GM18508 (cell line): ENCODE data around the gene CNOT3.

Experiments
- ATAC-seq: cut with Tn5 transposase; IDR thresholded peaks from one replicate; pipeline ENCODE4 v1.9.1; 2021; ENCODE audit warnings: moderate number of reproducible peaks; ENCODE audit not compliant: insufficient read depth, unreplicated experiment

The CNOT3 gene

DNA sequence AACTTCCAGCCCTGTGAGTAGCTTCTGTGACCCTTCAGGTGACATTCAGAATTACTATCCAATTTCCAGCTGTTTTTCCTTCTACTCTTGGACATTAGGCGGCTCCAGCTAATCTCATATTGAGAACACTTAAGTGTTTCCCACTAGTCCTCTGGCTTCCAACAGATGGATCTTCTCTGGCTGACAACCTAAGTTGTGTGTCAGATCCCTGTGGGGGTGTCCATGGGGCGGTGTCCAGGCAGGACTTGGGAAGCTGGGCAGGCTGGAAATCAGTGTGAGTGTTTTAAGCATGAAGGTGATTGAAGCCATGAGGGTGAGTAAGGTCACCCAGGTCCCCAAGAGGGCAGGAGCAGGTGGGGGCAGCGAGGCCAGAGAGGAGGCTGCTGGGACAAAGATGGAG is 10.1 kb downstream of the CNOT3 start:
- ATAC-seq: no peak

GRCh38 chr19:54148158-54148557 is 10.6 kb downstream of the CNOT3 start:
- no peak for ATAC-seq

GRCh38 chr19:54149021-54149812 is 11.7 kb downstream of the CNOT3 start:
- ATAC-seq: no peak

DNA sequence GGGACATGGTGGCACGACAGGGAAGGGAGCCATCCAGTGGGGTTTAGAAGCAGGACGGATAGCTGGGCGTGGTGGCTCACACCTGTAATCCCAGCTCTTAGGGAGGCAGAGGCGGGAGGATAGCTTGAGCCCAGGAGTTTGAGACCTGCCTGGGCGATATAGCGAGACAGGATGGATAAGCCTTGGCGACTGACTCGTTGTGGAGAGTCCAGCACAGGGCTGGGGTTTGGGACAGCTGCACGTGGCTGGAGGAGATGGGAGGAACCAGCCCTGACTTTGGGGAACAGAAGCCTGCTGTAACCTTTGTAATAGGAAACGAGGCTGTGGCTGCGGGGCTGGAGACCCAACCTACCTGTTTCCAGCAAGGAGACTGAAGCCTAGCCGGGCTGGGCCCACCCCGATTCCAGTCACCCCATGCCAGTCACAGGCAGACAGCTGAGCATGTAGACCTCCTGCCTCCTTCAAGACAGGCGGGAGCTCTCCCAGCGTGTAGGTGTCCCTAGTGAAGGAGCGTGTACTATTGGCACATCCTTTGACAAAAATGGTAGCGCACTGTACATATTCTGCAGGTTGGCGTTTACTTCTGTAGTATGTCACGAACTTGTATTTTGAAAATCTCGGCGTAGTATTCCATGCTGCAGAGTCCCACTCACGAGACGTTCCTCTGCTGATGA is 13.9 kb downstream of the CNOT3 start:
- ATAC-seq: no peak

GRCh38 chr19:54152267-54152666 is 14.7 kb downstream of the CNOT3 start:
- no peak for ATAC-seq

GRCh38 chr19:54152878-54153524 is 15.4 kb downstream of the CNOT3 start:
- ATAC-seq: no peak

- no peak for ATAC-seq
These were observed 16.3 kb downstream of the CNOT3 start for GRCh38 chr19:54153731-54154326.

DNA sequence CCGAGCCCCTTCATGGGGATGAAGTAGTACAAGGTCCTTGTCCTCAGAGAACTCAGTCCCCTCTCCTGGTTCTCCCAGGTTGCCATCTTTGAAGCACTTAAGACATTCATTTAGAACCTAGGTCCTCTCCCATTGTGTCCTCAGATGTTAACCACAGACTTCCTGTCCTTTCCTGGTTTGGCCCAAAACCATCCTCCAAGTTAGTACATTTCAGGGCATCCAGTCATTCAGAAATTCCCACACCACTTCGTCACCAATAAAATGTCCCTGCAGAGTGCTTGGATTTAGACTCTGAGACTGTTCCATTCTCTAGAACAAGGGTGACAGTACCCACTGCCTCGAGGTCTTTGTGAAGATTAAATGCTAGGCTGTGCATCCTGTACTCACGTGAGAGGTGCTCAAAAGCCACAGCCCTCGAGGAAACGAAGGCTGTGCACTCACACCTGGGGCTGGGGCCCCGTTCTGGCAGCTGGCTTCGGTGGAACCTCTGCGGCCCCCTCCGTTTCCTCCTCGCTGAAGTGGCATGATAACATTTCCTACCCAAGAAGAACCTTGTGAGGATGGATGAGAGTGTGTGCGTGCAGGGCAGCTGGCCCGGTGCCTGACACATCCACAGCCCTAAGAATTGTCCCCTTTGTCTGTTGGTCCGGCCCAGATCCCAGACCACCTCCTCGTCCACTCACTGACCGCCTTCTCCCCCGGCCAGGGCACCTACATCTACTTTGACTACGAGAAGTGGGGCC is 17.2 kb downstream of the CNOT3 start:
- no peak for ATAC-seq

- no peak for ATAC-seq
These were observed 18.1 kb downstream of the CNOT3 start for GRCh38 chr19:54155694-54156093.

- no peak for ATAC-seq
These were observed 18.9 kb downstream of the CNOT3 start for GRCh38 chr19:54156490-54156889.

GRCh38 chr19:54156953-54157352 is 19.4 kb downstream of the CNOT3 start:
- ATAC-seq: no peak

GRCh38 chr19:54158812-54159351 is 21.3 kb downstream of the CNOT3 start:
- ATAC-seq: no peak

DNA sequence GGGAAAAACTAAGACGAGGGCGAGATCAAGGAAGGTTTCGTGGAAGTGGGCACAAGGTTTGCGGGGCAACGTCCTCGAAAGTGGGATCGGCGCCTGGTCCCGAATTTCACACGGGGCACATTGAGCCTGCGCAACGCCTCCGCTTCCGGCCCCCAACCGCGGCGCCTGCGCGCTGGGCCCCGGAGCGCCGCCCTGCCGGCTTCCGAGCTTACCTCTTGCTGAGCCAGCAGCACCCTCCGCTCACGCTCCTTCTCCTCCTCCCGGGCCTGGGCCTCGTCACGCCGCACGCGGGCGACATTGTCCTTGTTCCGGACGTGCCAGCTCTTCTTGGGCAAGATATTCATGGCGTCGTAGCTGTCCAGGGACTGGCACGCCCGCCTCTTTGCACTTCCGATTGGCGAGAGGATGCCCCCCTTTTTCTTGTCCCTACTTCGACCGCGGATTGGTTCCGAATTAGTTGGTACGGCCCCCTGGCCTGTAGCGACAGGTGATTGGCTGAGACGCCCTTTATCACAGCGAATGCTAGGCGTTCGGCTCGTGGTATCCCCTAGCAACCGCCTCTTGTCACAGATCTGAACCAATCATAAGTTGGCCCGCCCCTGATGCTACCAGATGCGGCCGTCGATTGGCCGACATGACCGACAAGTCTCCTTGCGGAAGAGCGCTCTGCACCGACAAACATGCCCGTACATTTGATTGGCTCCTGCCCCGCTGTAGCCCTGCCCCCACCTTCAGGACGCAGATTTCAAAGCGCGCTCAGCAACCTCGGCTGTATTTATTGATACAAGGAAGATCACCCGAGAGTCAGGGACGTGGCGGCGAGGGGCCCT is 22.0 kb downstream of the CNOT3 start, which contains the start of gene LENG1:
LENG1 (minus strand) TSS at position 370 of the 830 bp plus-strand sequence; CDS start at position 344, 26 bp downstream.
- peak; percentile 88 for ATAC-seq

GRCh38 chr19:54160182-54160811 is 22.7 kb downstream of the CNOT3 start:
- no peak for ATAC-seq

DNA sequence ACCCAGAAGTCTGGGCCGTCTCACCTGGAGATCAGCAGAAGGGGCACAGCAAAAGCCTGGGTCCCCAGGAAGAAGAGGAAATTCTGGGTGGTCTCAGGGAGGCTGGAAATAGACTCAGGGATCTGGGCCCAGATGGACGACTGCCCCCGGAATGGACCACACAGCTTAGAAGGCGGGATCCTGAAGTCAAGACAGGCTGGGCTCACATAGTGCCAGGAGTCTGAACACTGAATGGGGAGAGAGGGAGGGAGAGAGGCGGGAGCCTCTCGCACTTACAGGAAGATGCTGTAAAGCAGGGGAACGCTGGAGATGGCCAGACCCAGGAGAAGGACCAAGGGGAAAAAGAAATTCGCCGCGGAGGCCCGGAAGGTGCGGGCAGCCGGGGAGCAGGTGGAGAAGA is 23.3 kb downstream of the CNOT3 start:
- no peak for ATAC-seq

- ATAC-seq: no peak
These were observed 24.8 kb downstream of the CNOT3 start for GRCh38 chr19:54162241-54162805.

DNA sequence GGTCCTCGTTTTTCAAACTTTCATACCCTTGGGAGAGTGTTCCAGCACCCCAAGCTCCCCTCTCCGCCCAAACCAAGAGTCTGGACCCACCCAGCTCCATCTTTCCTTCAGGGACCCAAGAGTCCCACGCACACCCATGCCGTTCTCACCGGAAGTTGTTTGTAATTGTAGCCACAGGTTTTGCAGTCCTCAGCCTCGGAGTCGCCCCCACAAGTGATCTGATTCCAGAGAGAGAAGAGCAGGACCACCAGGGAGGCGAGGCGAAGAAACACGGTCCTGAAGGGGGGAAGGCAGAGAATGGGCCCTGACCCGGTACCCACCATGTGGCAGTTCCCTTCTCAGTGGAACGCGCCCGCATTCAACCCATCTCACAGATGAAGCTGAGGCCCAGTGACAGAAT is 25.3 kb downstream of the CNOT3 start:
- ATAC-seq: no peak

- ATAC-seq: no peak
These were observed 27.0 kb downstream of the CNOT3 start for GRCh38 chr19:54164369-54165068.
